NOMO-1 (cell line): Measurements from ENCODE around the gene CSRNP2.
"Not testable (repeated sequence)": the region's sequence is repeated elsewhere in the genome, so short reads cannot be mapped to it uniquely, and the experiment has no call there.

Source experiments
- DNase-seq, 2 experiments: peaks; one replicate each; lab custom pipeline; 2025; ENCODE audit not compliant: unreplicated experiment in 2 of 2; lab: John Stamatoyannopoulos, UW

Gene CSRNP2

DNA sequence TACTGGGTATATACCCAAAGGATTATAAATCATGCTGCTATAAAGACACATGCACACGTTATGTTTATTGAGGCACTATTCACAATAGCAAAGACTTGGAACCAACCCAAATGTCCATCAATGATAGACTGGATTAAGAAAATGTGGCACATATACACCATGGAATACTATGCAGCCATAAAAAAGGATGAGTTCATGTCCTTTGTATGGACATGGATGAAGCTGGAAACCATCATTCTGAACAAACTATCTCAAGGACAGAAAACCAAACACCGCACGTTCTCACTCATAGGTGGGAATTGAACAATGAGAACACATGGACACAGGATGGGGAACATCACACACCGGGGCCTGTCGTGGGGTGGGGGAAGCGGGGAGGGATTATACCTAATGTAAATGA, 4.5 kb downstream of the CSRNP2 start:
- DNase-seq = not testable (repeated sequence)

DNA sequence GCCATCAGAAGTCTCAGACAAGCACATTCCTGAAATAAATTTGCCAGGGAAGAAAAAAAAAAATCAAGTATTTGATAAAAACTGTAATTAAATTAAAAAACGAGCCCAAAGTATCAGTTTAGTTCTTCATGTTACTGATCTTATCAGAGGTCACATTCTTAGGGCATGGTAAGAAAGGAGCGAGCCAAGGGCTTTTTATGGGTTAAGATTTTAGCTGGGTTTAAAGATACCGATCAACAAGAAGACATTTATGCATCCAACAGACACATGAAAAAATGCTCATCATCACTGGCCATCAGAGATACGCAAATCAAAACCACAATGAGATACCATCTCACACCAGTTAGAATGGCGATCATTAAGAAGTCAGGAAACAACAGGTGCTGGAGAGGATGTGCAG, 5.0 kb downstream of the CSRNP2 start:
- not testable (repeated sequence) for DNase-seq

DNA sequence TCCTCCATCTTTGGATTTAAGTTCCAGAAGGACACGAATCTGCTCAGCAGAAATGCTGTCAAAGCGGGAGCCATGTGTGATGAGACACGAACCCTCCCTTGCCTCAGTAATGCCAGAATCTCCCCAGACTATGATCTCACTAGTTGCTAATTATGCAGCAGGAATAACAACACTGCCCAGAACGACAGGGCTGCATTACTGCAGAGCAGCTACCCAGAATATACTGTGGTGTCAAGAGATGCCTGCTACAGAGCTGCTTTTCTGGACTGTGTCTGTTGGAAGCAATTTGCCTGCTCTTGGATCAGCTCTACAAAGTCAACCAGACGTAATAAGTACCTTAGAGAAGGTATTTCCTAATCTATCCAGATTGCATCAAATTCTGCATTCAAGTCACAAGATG, 5.5 kb downstream of the CSRNP2 start:
- no peak for DNase-seq

DNA sequence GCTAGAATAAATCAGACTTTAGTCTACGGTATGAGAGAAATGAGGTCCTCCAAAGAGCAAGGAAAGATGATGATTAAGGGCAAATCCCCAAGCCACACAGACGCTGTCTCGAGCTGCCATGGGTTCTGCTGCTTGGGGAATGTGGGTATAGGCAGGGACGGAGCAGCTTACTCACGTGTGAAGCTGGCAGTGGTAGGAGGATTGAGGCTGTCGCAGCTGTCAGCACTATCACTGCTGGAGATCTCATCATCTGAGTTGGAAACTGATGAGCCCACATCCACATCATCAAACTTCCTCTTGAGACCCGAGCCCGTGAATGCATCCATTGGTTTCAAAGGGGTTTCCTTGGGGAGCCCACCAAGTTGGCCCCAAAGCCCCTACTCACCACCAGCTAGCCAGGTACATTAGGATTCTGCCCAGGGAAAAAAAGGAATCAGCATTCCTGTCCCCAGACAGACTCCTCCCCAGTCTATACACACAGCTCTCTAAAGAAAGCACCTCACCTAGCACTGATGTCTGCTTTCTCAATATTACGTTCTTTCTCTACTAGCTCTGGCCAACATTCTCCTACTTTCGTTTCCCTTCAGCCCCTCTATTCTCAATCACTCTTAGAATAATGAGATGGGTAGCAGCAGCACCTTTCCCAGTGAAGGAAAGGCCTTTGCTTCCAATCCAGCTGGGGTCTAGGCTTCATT, 7.0 kb downstream of the CSRNP2 start:
- DNase-seq = no peak

DNA sequence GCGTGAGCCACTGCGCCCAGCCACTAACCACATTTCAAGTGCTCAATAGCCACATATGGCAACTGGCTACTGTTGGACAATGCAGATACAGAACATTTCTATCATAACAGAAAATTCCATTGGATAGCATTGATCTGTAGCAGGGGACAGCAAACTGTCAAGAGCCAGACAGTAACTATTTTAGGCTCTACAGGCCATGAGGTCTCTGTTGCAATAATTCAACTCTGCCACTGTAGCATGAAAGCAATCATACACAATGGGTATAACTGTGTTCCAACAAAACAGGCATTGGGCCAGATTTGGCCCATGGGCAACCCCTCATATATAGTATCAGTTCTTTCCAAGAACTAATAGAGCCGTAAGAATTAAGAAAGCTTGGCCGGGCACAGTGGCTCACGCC, 8.0 kb downstream of the CSRNP2 start:
- DNase-seq = no peak

DNA sequence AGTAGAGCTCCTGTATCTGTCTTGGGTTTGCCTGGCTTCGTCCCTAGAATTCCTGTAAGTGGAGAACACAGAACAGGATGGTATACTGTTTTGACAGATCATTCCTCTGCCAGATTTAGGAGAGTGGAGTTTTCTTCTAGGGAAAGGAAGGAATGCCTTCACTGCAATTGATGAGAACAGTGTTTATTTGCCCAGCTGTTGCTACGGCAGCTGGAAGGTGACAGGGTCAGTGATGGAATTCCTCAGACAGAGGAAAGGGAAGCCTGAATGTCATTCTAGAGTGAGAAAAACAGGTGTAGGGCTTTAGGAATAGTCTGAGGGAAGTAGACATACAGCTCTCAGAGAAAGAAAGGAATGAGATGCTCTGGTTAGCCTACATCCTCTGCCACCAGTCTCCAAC, 11.7 kb downstream of the CSRNP2 start:
- DNase-seq = no peak

DNA sequence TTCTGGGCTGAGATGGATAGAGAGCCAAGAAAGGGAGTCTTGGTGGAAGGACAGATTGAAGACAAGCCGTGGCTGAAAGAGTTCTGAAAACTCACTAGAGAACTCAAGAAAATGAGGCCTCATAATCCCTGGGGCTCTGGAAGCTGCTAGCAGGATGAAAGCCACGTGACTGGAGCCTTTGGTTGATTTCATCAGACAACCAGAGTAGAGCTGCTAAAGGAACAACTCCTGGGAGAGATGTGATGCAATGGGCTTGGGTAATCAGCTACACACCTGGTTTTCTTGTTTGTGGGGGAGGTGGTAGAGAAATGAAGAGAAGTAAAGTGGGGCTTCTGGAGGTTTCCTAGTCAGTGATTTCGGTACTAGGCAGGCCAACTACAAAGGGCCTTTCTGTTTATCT, 13.4 kb downstream of the CSRNP2 start:
- no peak for DNase-seq

DNA sequence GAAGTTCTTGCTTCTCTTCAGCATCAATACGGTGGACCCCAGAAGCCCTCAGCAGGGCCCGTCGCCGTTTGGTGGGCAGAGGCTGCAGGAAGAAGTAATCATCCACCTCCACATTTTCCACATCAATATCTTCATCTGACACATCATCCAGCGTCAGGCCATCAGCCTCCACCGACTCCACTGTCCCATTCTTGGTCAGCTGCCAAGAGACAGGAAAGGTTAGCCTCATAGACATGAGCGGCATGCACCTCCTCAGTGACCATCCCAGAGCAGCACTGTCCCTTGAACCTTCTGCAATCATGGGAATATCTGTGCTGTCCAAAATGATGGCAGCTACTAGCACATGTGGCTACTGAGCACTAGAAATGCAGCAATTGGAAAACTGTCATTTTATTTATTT, 15.6 kb downstream of the CSRNP2 start:
- DNase-seq = no peak

DNA sequence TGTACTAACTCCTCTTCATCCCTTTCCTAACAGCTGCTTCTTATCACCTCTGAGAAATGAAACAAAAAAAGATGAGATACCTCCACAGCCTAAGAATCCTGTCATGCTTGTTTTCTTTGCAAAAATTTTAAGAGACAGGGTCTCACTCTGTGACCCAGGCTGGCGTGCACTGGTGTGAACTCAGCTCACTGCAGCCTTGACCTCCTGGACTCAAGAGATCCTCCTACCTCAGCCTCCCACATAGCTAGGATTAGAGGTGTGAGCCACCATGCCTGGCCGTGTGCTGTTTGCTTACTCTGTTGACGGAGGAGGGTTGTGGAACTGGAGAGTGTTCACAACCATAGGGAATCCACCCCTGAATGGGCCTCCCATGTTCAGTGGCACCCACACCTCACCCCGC, 16.2 kb downstream of the CSRNP2 start:
- no peak for DNase-seq

DNA sequence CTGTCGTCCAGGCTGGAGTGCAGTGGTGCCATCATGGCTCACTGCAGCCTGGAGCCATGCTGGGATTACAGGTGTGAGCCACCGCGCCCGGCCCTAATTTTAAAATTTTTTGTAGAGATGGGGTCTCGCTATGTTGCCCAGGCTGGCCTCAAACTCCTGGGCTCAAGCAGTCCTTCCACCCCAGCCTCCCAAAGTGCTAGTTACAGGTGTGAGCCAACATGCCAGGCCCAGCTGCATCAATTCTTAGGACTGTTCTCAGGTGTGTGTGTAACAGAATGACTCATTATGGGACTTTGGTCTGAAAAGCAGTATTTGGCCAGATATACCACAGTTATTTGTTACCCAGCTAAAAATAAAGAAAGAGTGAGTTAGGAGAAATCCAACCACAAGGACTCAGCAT, 17.9 kb downstream of the CSRNP2 start:
- no peak for DNase-seq

DNA sequence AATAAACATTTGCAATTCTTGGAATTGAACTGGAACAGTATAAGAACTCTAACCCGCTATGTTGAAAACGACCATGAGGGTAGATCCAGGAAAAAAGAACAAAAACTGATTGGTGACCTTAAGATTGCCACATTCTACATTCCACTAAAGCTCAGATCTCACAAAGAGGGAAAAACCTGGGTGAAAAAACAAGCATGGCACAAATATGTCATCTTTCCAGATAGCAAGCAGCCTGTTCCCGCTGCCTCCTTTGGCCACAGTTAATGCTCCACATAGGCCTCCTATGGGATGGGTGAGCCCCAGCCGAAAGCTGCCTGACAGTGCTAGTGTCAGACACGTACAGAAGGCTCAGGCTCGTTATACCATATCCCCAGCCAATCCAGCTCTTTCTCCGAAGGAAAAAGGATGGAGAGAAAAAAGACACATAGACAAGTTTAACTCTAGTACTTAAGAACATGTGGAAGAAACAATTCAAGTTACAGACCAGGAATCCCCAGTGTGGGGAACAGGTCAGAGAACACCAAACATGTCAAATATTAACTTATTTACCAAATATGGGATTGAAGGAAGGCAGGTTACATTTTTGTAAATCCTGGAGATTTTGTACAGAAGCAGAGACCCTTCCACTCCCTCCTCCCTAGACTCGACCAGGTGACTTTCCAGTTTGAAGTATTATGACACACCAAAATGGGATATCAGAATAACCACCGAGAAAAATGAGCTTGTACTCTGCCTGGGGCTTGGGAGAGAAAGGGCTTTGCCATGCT, 20.6 kb downstream of the CSRNP2 start:
- DNase-seq = no peak

DNA sequence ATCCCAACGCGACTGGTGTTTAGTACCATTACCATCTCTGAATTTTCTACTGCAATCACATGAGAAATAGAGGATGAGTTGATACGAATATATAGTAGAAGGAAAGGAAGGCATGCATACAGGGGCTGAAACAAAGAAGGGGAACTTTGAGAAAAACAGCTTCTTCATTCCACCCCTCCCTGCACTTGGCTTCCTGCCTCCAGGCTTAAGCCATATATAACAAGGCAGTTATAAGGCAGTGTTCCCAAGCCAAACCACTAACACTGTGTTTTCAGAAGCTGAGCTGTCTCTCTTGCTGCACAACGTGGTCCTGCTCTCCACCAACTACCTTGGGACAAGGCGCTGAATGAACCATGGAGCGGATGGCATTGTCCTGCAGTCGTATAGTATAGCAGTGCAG, 24.3 kb downstream of the CSRNP2 start:
- DNase-seq = no peak

DNA sequence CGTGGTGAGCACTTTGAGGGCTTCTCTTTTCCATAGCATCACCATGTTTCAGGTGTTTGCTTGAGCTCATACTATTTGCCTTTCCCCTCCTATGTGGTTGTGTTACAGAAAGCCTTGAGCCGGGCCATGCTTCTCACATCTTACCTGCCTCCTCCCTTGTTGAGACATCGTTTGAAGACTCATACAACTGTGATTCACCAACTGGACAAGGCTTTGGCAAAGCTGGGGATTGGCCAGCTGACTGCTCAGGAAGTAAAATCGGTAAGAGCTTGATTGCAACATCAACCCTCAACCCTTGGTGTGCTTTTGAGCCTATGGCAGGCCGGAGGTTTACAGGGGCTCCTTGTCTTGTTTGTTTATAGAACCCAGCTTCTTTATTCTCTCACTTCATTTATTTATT, 27.2 kb downstream of the CSRNP2 start:
- DNase-seq = peak; percentile 74 to 78

DNA sequence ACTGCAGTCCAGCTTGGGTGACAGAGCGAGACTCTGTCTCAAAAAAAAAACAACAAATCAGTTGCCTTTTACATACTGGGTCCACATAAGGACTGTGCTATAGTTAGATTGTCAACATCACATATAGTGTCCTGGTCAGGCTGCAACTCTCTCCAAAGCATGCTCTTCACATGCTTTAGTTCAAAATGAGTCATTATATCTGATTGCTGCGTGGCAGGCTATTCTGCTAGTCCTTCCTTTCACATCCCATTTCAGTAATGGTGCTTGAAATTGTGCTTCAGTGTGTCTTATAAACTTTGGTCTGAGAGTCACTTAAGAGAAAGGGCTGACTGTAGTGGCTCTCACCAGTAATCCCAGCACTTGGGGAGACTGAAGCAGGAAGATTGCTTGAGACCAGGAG, 28.3 kb downstream of the CSRNP2 start:
- no peak for DNase-seq

DNA sequence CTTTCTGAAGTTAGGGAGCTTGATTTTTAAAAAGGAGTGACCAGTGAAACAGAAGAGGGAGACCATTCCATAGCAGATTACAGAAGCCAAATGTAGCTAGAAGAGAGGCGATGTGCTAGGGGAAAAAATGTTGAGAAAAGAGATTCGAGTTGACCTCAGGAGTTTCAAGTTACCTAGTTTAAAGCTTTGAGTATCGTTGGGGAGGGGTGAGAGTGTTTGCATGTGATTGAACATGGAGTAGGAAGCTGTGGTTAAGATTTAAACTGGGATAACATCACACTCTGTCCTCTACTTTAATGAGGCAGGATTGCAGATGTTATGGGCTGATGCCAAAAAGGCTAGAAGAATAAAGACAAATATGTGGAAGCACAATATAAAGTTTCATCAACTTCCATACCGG, 31.6 kb downstream of the CSRNP2 start:
- DNase-seq = no peak

DNA sequence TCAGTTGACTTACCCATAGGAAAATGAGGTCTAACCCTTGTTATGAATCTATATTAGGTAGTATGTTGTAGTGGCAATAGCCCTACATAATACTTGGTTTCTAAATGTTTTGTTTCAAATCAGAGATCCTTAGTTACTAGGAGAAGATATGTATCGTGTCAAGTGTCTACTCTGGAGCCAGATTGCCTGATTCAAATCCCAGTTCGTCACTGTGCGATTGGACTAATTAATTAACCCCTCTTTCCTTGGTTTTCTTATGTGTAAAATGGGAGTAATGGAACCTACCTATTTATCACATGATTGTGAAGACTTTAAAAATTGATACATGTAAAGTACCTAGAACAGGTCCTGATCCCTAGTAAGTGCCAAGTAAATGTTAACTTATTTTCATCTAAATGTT, 33.9 kb downstream of the CSRNP2 start:
- no peak for DNase-seq

DNA sequence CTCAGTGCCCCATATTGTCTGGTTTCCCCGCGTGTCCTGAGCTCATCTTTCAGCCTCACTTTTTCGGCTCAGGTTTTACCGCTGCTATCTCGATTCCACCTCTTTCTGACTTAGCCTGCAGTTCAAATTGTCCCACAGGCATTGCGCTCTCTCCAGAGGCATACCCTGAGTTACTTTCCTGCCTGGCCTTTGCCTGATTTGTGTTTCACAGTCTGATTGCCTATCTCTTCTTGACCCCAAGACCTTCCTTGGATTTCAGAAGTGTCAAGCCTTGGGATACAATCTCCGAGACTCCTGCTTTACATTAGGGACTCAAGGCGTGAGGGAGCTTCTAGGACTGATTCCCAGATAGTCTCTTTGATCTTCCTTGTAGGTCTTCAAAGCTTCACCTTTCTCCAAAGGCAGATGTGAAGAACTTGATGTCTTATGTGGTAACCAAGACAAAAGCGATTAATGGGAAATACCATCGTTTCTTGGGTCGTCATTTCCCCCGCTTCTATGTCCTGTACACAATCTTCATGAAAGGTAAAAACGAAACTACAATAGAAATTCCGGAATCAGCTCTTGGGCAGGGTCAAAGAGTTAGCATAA, 34.6 kb downstream of the CSRNP2 start:
- no peak for DNase-seq

DNA sequence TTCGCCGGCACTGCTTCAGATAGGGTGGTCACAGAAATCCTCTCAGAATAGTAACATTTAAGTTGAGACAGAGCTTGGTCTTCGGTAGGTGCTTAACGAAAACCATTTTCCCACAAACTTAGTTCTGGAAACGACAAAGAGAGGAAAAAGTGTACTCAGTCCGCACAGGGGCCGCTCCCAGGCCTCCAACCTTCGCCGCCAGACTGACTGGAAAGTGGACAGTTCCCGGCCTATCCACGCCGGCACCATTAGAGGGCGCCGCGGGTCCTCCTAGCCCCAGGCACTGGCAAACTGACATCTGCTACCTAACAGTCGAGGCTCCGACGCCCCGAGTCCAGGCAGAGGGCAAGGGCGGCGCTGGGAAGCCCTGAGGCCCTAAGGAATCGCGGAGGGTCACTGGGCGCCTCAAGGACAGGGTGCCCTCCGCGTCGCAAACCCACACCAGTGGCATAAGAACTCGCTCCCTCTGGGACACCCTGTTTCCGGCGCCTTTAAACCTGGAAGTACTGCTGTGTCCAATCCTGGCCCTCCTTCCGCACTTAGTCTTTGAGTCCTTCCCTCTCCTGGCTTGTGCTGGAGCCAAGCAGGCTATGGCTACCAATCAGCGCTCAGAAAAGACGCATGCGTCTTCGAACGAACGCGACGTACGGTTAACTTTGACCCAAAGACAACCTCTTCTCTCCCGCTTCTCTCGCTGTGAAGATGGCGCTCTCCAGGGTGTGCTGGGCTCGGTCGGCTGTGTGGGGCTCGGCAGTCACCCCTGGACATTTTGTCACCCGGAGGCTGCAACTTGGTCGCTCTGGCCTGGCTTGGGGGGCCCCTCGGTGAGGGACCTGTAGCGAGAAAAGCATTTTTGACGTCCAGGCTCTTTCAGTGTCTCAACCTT, 35.5 kb downstream of the CSRNP2 start, which contains the start of gene LETMD1:
Gene LETMD1 (plus strand): TSS at position 673 of the 886 bp plus-strand sequence. CDS start 30 bp downstream, at position 703.
- peak; percentile 95 to 98 for DNase-seq

DNA sequence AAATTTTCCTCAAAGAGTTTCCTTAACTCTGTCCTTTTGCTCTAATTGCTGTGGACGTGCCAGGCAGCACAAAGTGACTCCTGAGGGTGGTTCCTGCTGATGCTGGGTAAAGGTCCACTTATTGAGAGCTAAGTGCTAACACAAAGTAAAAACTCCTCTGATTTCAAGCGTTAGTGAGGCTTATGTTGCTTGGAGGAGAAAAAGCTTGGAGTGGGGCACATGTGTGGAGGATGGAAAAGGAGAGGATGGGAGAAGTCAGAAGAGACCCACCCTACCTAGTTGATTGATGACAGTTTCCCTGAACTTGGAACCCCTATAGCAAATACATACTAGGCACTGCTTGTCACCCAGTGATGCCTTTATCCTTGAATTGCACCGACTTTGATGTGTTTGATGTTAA, 47.1 kb downstream of the CSRNP2 start:
- no peak for DNase-seq

DNA sequence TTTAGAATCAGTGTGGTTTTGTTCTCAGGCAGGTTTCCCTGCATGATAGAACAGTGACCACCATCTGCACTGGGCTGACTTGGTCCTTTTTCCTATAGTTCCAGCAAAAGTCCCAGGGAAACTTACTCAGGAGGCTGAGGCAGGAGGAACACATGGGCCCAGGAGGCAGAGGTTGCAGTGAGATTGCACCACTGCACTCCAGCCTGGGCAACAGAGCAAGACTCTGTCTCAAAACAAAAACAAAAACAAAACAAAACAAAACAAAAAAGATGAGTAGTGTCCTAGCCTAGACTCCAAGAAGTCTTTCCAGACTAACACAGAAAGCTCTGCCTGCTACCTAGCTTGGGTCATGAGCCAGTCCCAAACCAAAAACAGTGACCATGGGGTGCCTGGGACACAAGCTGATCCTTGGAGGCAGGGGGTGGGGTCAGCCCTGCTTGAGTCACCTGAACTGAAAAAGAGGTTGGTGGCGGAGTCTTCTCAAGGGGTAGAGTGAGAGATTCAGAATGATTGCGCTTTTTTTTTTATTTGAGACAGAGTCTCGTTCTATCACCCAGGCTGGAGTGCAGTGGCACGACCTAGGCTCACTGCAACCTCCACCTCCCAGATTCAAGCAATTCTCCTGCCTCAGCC, 49.8 kb downstream of the CSRNP2 start:
- DNase-seq = no peak

DNA sequence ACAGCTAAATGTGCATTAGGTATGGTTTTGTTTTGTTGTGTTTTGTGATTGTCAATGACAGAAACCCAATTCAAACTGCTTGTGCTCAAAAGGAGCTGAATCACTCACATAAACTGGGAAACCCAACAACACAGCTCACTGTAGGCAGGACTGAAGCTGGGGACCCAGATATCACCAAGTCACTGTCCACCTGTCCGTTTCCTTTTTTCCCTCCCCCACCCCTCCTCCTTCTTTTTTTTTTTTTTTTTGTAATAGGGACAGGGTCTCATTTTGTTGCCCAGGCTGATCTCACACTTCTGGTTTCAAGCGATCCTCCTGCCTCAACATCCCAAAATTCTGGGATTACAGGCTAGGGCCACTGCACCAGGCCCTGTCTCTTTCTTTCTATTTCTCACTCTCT, 50.3 kb downstream of the CSRNP2 start:
- no peak for DNase-seq
